BE2C (cell line): ENCODE measurements around the gene EPS8.

Experiments used
- DNase-seq: peaks from one replicate; pipeline ENCODE4 v3.0.0-alpha.2; 2020
- H3K27me3 ChIP-seq: fragments of 250-450 bp; sonication (Bioruptor Pico); 2 replicates; pipeline ENCODE4 v1.5.1; 2020; ENCODE audit warnings: mild to moderate bottlenecking
- H3K36me3 ChIP-seq: fragments of 250-450 bp; sonication (Bioruptor Pico); 2 replicates; pipeline ENCODE4 v1.5.1; 2020; ENCODE audit warnings: mild to moderate bottlenecking
- H3K4me1 ChIP-seq: fragments of 250-450 bp; sonication (Bioruptor Pico); 2 replicates; pipeline ENCODE4 v1.5.1; 2020
- H3K4me3 ChIP-seq: 2 replicates; pipeline ENCODE4 v1.5.1; 2011; ENCODE audit warnings: low read depth, low read length
- H3K9me3 ChIP-seq: fragments of 250-450 bp; sonication (Bioruptor Pico); 2 replicates; pipeline ENCODE4 v1.5.1; 2020
- CTCF ChIP-seq: IDR thresholded peaks from 2 replicates; pipeline ENCODE4 v1.5.1; 2012; ENCODE audit warnings: mild to moderate bottlenecking, low read depth, low read length

Gene EPS8

GRCh38 chr12:15651371-15651770 lies 137.8 kb downstream of the EPS8 start:
- Histone ChIP-seq H3K36me3 (no peaks in the 10 kb centered on the region), H3K27me3 (peaks cover 19% of the 10 kb centered on the region; the same call in 1 of the 2 replicates), H3K4me1 (no peaks in the 10 kb centered on the region), H3K4me3 (no peak overlapping the region), H3K9me3 (no peaks in the 10 kb centered on the region)
- no peak for DNase-seq
- TF ChIP-seq CTCF = no peak

GRCh38 chr12:15650399-15651128 lies 138.6 kb downstream of the EPS8 start:
- TF ChIP-seq CTCF = no peak
- Histone ChIP-seq H3K36me3 (no peaks in the 10 kb centered on the region), H3K4me3 (no peak overlapping the region), H3K4me1 (no peaks in the 10 kb centered on the region), H3K27me3 (peaks cover 15% of the 10 kb centered on the region), H3K9me3 (no peaks in the 10 kb centered on the region)
- DNase-seq = no peak

GRCh38 chr12:15649347-15649746 lies 139.8 kb downstream of the EPS8 start:
- no peak for TF ChIP-seq CTCF

GRCh38 chr12:15648558-15648957 lies 140.6 kb downstream of the EPS8 start:
- H3K4me3 ChIP-seq = no peak overlapping the region
- no peaks in the 10 kb centered on the region for H3K9me3 ChIP-seq
- no peaks in the 10 kb centered on the region for H3K4me1 ChIP-seq
- TF ChIP-seq CTCF = no peak
- no peaks in the 10 kb centered on the region for H3K36me3 ChIP-seq
- peaks cover 9% of the 10 kb centered on the region for H3K27me3 ChIP-seq
- DNase-seq = no peak

More at GRCh38 chr12:15649347-15649746, 139.8 kb downstream of the EPS8 start:
- H3K4me3 ChIP-seq = no peak overlapping the region
- no peaks in the 10 kb centered on the region for H3K4me1 ChIP-seq
- no peak for DNase-seq
- no peaks in the 10 kb centered on the region for H3K9me3 ChIP-seq
- H3K27me3 ChIP-seq = peaks cover 9% of the 10 kb centered on the region
- H3K36me3 ChIP-seq = no peaks in the 10 kb centered on the region

GRCh38 chr12:15646581-15646980 lies 142.6 kb downstream of the EPS8 start:
- Histone ChIP-seq H3K4me1 (no peaks in the 10 kb centered on the region), H3K4me3 (no peak overlapping the region), H3K36me3 (no peaks in the 10 kb centered on the region), H3K27me3 (peaks cover 4% of the 10 kb centered on the region), H3K9me3 (no peaks in the 10 kb centered on the region)
- no peak for DNase-seq
- TF ChIP-seq CTCF = no peak

- H3K4me3 ChIP-seq = no peak overlapping the region
- no peak for TF ChIP-seq CTCF
- DNase-seq = no peak
- no peaks in the 10 kb centered on the region; the same call in none of the 2 replicates for H3K27me3 ChIP-seq
- no peaks in the 10 kb centered on the region for H3K9me3 ChIP-seq
- H3K4me1 ChIP-seq = no peaks in the 10 kb centered on the region
- no peaks in the 10 kb centered on the region for H3K36me3 ChIP-seq
Measured at GRCh38 chr12:15644700-15645099, 144.5 kb downstream of the EPS8 start.
